HUES64 (cell line): ENCODE results near the gene AGAP5.
"Not testable (repeated sequence)": the region's sequence is repeated elsewhere in the genome, so short reads cannot be mapped to it uniquely, and the experiment has no call there.

Experiments
- H3K27ac ChIP-seq: 2 replicates; pipeline ENCODE4 v1.7.0; 2013; ENCODE audit warnings: low read depth, low read length, inconsistent platforms
- H3K27me3 ChIP-seq: 2 replicates; pipeline ENCODE4 v1.6.1; 2013; ENCODE audit warnings: mild to moderate bottlenecking, low read length; ENCODE audit not compliant: insufficient read depth
- H3K36me3 ChIP-seq: 2 replicates; pipeline ENCODE4 v1.6.1; 2013; ENCODE audit warnings: mild to moderate bottlenecking, low read length; ENCODE audit not compliant: insufficient read depth
- H3K4me1 ChIP-seq: 2 replicates; pipeline ENCODE4 v1.6.1; 2013; ENCODE audit warnings: mild to moderate bottlenecking, low read length, moderate library complexity; ENCODE audit not compliant: insufficient read depth
- H3K4me3 ChIP-seq: 2 replicates; pipeline ENCODE4 v1.5.1; 2013; ENCODE audit warnings: mild to moderate bottlenecking, low read length, moderate library complexity
- H3K9ac ChIP-seq: 2 replicates; pipeline ENCODE4 v1.6.1; 2013; ENCODE audit warnings: mild to moderate bottlenecking, low read depth, low read length
- H3K9me3 ChIP-seq: 2 replicates; pipeline ENCODE4 v1.6.1; 2013; ENCODE audit warnings: low read depth, low read length; ENCODE audit not compliant: insufficient read depth
- WGBS: fragments of 150-250, 120-280 bp; methylation state at CpG from one replicate; pipeline ENCODE4 v1.1.7; 2013; ENCODE audit warnings: missing lambda C conversion rate; 5-methylcytosine and 5-hydroxymethylcytosine counted together

The AGAP5 gene

DNA sequence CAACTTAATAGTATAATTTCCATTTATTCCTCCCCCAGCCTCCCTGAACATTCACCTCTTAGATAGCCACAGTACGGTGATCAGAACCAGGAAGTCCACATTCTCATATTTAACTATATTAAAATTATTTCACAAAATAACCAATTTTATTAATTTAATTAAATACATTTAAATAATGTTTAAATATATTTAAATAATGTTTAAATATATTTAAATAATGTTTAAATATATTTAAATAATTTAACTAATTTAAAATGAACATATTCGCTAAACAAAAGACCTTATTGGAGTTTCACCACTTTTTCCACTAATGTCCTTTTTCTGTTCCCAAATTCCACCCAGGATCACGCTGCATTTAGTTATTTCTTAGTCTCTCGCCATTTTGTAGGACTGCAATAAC lies 29.5 kb downstream of the AGAP5 start:
- no CpG with 5 or more reads among the region's 4 CpGs for WGBS
- not testable (repeated sequence) for H3K36me3 ChIP-seq, H3K27me3 ChIP-seq, H3K9ac ChIP-seq, H3K27ac ChIP-seq, H3K4me1 ChIP-seq, H3K9me3 ChIP-seq, H3K4me3 ChIP-seq

- H3K9me3 ChIP-seq, H3K27me3 ChIP-seq, H3K4me3 ChIP-seq, H3K9ac ChIP-seq, H3K27ac ChIP-seq, H3K36me3 ChIP-seq, H3K4me1 ChIP-seq: not testable (repeated sequence)
- WGBS: 91% methylated on average over 3 of the region's 5 CpGs
Measured at GRCh38 chr10:73666153-73666809, 31.6 kb downstream of the AGAP5 start.

DNA sequence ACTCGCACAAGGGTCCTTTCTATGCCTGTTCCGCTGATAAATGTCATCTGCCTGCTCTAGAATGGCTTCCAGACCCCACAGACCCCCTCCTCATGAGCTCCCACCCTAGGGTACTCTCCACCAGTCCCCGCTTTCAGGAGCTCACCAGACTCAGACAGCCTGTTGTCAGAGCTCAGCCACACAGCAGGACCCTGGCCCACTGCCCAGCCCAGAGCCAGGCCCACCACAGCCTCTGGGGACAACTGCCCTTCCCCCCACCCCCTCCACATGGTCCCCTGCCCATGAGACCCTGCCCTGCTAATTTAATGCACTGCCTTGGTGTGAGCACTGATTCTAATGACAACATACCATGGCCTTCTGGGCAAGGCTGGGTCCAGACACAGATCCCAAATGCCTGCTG lies 32.3 kb downstream of the AGAP5 start:
- H3K27me3 ChIP-seq, H3K9ac ChIP-seq, H3K4me1 ChIP-seq, H3K4me3 ChIP-seq, H3K9me3 ChIP-seq, H3K36me3 ChIP-seq, H3K27ac ChIP-seq: not testable (repeated sequence)
- WGBS: 94% methylated on average over 3 of the region's 3 CpGs

DNA sequence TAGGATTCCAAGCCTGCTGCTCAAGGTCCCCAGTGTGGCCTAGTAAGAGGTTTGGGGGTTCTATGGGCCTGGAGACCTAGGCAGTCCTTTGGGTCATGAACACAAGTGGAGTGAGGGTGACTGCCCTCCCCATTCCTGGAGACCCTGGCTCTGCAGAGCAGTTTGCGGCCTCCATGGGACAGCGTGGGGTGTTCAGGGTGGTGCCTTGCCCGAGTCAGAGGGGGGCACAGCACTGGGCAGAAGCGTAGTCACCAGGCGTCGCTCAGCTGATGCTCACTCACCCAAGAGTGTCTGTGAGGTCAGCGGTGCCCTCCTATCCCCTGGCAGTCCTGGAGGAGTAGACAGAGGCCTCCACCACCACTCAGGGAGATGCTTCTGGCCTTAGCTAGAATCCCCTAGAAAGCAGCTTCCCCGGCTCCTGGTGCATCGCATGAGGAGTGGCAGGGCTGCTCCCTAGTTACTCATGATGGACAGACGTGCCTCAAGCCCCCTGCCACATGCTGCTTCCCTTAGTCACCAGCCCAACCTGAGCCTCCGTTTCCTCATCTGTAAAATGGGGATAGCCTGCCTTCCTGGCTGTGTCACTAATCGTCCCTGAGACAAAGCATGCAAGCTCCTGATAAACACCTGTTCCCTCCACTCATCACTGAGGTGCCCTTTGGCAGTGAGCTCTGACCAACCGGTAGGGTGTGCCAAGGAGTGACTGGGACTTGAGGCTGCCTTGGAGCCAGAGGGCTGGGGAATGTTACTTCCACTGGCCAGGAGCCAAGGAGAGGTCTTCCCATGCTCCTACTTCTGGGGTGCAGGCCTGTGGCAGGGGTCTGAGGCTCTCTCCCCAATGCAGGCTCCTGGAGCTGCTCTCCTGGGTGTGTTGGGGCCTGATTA lies 33.5 kb downstream of the AGAP5 start:
- H3K9me3 ChIP-seq, H3K9ac ChIP-seq, H3K27me3 ChIP-seq, H3K27ac ChIP-seq, H3K4me3 ChIP-seq, H3K36me3 ChIP-seq, H3K4me1 ChIP-seq: not testable (repeated sequence)
- WGBS: 93% methylated on average over 13 of the region's 13 CpGs

GRCh38 chr10:73663621-73664020 lies 34.3 kb downstream of the AGAP5 start:
- H3K9me3 ChIP-seq, H3K4me1 ChIP-seq, H3K9ac ChIP-seq, H3K4me3 ChIP-seq, H3K27ac ChIP-seq, H3K36me3 ChIP-seq, H3K27me3 ChIP-seq: not testable (repeated sequence)
- WGBS: 88% methylated on average over 10 of the region's 10 CpGs

- WGBS: 93% methylated on average over 7 of the region's 7 CpGs
- not testable (repeated sequence) for H3K36me3 ChIP-seq
Measured at GRCh38 chr10:73662705-73663104, 35.2 kb downstream of the AGAP5 start.

GRCh38 chr10:73655990-73656298 lies 42.0 kb downstream of the AGAP5 start, which contains the start of gene SYNPO2L:
TSS of gene SYNPO2L (minus strand) at chr10:73656029. CDS start at chr10:73655922, 107 bp downstream.
- Histone ChIP-seq H3K4me3 (no peak within 1 kb of the TSS), H3K9ac (no peak within 1 kb of the TSS)

More at GRCh38 chr10:73662705-73663104, 35.2 kb downstream of the AGAP5 start:
- H3K27ac ChIP-seq, H3K27me3 ChIP-seq, H3K4me3 ChIP-seq, H3K9ac ChIP-seq, H3K4me1 ChIP-seq, H3K9me3 ChIP-seq: not testable (repeated sequence)

DNA sequence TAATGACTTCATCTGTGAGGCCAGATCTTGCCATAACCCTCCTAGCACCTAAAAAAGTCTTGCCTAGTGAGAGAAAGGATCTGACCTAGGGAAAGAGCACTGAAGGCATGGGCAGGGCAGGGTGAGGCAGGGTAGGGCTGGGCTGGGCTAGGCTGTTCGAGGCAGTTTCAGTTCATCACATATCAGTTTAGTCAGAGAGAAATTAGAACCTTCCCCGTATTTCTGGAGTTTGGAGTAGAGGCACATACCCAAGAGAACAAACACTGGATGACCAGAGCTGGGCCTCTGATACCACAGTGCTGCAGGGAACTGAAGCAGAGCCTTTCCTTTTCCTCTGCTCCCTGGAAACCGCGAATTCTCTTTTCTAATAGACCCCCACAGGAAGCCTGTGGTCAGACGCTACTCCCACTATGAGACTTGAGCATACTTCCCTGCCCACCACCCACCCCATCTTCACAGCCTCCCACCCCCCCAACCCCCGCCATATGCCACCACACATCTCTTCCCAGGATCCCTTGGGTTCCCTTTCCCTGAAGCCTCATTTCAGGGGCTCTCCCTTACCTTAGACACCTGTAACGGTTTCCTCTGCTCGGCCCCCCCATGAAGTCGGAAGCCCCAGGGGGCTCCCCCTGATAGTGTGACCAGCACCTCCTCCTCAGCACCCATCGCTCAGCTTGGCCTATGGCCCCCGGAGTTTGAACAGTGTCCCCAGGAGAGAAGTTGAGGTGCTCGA lies 42.5 kb downstream of the AGAP5 start:
- no peak overlapping the region for H3K9ac ChIP-seq
- H3K27me3 ChIP-seq: no peaks in the 10 kb centered on the region
- H3K27ac ChIP-seq: no peak overlapping the region
- 86% methylated on average over 12 of the region's 12 CpGs for WGBS
- no peaks in the 10 kb centered on the region for H3K36me3 ChIP-seq
- H3K4me1 ChIP-seq: no peaks in the 10 kb centered on the region
- no peak overlapping the region for H3K4me3 ChIP-seq
- no peaks in the 10 kb centered on the region for H3K9me3 ChIP-seq

More at GRCh38 chr10:73655990-73656298, 42.0 kb downstream of the AGAP5 start, which contains the start of gene SYNPO2L:
- 96% methylated on average over 5 of the region's 5 CpGs for WGBS
- no peaks in the 10 kb centered on the region for H3K27me3 ChIP-seq
- H3K4me1 ChIP-seq: no peaks in the 10 kb centered on the region
- H3K27ac ChIP-seq: no peak within 1 kb of the TSS
- no peaks in the 10 kb centered on the region for H3K9me3 ChIP-seq
- no peaks in the 10 kb centered on the region for H3K36me3 ChIP-seq

GRCh38 chr10:73653701-73654100 lies 44.2 kb downstream of the AGAP5 start:
- WGBS: 70% methylated on average over 3 of the region's 3 CpGs
- Histone ChIP-seq H3K9ac (no peak overlapping the region), H3K9me3 (no peaks in the 10 kb centered on the region), H3K27me3 (no peaks in the 10 kb centered on the region), H3K4me1 (0 out of 2 replicates have a peak, but pooled peaks cover 2% of the 10 kb centered on the region), H3K4me3 (no peak overlapping the region), H3K36me3 (no peaks in the 10 kb centered on the region), H3K27ac (no peak overlapping the region)

DNA sequence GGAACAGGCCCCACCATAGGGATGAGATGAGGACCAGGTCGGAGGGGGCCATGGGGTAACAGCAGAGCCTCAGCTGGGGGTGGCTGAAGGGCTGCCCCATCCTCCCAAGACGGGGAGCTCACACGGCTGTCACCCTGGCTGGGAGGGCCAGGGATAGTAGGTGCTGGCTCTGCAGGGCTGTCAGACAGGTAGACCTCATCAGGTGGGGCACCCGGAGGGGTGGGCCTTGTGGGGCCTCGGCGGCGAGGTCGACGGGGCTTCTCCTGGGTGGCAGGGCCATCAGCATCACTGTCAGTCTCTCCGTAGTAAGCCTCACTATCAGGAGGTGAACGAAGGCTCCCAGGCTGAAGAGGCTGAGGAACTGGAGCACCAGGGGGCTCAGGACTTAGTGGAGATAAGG lies 44.7 kb downstream of the AGAP5 start:
- 93% methylated on average over 11 of the region's 11 CpGs for WGBS
- Histone ChIP-seq H3K9me3 (no peaks in the 10 kb centered on the region), H3K9ac (no peak overlapping the region), H3K4me3 (no peak overlapping the region), H3K4me1 (0 out of 2 replicates have a peak, but pooled peaks cover 4% of the 10 kb centered on the region), H3K27ac (no peak overlapping the region), H3K36me3 (no peaks in the 10 kb centered on the region), H3K27me3 (no peaks in the 10 kb centered on the region)
